ENCODE results near the gene RIMKLB.
"Not testable (repeated sequence)": the region's sequence is repeated elsewhere in the genome, so short reads cannot be mapped to it uniquely, and the experiment has no call there.

The RIMKLB gene

GRCh38 chr12:8779862-8780261, 82.1 kb downstream of the RIMKLB start:
- DNase-seq = no peak

GRCh38 chr12:8780389-8780788, 82.6 kb downstream of the RIMKLB start:
- peak; percentile 40 for DNase-seq

- no peak for DNase-seq
Observed at GRCh38 chr12:8781381-8782127, 83.8 kb downstream of the RIMKLB start.

GRCh38 chr12:8784290-8784888, 86.6 kb downstream of the RIMKLB start:
- peak; percentile 37 for DNase-seq

- DNase-seq = no peak
Observed at GRCh38 chr12:8785499-8785898, 87.7 kb downstream of the RIMKLB start.

- DNase-seq = not testable (repeated sequence)
Observed at GRCh38 chr12:8787206-8787605, 89.4 kb downstream of the RIMKLB start.

GRCh38 chr12:8788706-8789105, 90.9 kb downstream of the RIMKLB start:
- DNase-seq = not testable (repeated sequence)

GRCh38 chr12:8789341-8790013, 91.7 kb downstream of the RIMKLB start:
- DNase-seq = not testable (repeated sequence)

- not testable (repeated sequence) for DNase-seq
Observed at GRCh38 chr12:8793226-8793625, 95.4 kb downstream of the RIMKLB start.

- not testable (repeated sequence) for DNase-seq
Observed at GRCh38 chr12:8794611-8795010, 96.8 kb downstream of the RIMKLB start.

GRCh38 chr12:8796831-8797626, 99.2 kb downstream of the RIMKLB start:
- no peak for DNase-seq

GRCh38 chr12:8801213-8801612, 103.4 kb downstream of the RIMKLB start:
- DNase-seq = not testable (repeated sequence)

- DNase-seq = not testable (repeated sequence)
Observed at GRCh38 chr12:8804833-8805232, 107.0 kb downstream of the RIMKLB start.

GRCh38 chr12:8805487-8805886, 107.7 kb downstream of the RIMKLB start:
- not testable (repeated sequence) for DNase-seq

- peak; percentile 15 for DNase-seq
Observed at GRCh38 chr12:8807084-8807483, 109.3 kb downstream of the RIMKLB start.

- DNase-seq = not testable (repeated sequence)
Observed at GRCh38 chr12:8810112-8810511, 112.3 kb downstream of the RIMKLB start.

- no peak for DNase-seq
Observed at GRCh38 chr12:8813572-8814357, 116.0 kb downstream of the RIMKLB start.

- no peak for DNase-seq
Observed at GRCh38 chr12:8816448-8817050, 118.8 kb downstream of the RIMKLB start.

- DNase-seq = no peak
Observed at GRCh38 chr12:8817856-8818255, 120.1 kb downstream of the RIMKLB start.

GRCh38 chr12:8818526-8818925, 120.7 kb downstream of the RIMKLB start:
- DNase-seq = no peak

- DNase-seq = no peak
Observed at GRCh38 chr12:8819666-8819980, 121.8 kb downstream of the RIMKLB start.

All from NCI-H82 (cell line).